ENCODE data around the gene SLC19A3.
"Not testable (repeated sequence)": the region's sequence is repeated elsewhere in the genome, so short reads cannot be mapped to it uniquely, and the experiment has no call there.

GRCh38 chr2:227722821-227723220 lies 5.0 kb upstream of the SLC19A3 start:
- not testable (repeated sequence) for TF ChIP-seq POLR2A (IDR thresholded peaks at IDR 0.05)
- TF ChIP-seq, protein P1, sequence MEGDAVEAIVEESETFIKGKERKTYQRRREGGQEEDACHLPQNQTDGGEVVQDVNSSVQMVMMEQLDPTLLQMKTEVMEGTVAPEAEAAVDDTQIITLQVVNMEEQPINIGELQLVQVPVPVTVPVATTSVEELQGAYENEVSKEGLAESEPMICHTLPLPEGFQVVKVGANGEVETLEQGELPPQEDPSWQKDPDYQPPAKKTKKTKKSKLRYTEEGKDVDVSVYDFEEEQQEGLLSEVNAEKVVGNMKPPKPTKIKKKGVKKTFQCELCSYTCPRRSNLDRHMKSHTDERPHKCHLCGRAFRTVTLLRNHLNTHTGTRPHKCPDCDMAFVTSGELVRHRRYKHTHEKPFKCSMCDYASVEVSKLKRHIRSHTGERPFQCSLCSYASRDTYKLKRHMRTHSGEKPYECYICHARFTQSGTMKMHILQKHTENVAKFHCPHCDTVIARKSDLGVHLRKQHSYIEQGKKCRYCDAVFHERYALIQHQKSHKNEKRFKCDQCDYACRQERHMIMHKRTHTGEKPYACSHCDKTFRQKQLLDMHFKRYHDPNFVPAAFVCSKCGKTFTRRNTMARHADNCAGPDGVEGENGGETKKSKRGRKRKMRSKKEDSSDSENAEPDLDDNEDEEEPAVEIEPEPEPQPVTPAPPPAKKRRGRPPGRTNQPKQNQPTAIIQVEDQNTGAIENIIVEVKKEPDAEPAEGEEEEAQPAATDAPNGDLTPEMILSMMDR (IDR thresholded peaks at IDR 0.05): not testable (repeated sequence)
